ENCODE measurements around the gene UQCRH.

DNA sequence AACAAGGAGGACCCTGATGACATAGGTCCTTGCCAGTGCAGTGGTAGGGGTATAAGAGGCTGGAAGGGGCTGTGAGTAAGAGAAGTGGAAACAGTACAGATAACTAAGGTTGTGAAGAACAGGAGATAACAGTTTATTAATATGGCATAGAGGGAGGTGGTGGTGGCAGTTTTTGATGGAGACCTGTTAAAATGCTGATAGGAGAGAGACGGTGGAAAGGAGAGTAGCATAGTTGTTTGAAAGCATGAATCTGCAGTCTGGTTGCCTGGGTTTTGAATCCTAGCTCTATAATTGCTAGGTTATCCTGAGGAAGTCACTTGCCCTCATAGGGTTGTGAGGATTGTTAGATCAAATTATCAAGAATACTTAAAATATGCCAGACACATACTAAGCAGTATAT, 19.4 kb upstream of the UQCRH start:
- TF ChIP-seq CHD2 (IDR thresholded peaks at IDR 0.05; ENCODE audit: low read length): no peak
- TF ChIP-seq CBX8 (IDR thresholded peaks at IDR 0.05; ENCODE audit: borderline replicate concordance, low read depth, low read length): no peak
- TF ChIP-seq, protein P1, sequence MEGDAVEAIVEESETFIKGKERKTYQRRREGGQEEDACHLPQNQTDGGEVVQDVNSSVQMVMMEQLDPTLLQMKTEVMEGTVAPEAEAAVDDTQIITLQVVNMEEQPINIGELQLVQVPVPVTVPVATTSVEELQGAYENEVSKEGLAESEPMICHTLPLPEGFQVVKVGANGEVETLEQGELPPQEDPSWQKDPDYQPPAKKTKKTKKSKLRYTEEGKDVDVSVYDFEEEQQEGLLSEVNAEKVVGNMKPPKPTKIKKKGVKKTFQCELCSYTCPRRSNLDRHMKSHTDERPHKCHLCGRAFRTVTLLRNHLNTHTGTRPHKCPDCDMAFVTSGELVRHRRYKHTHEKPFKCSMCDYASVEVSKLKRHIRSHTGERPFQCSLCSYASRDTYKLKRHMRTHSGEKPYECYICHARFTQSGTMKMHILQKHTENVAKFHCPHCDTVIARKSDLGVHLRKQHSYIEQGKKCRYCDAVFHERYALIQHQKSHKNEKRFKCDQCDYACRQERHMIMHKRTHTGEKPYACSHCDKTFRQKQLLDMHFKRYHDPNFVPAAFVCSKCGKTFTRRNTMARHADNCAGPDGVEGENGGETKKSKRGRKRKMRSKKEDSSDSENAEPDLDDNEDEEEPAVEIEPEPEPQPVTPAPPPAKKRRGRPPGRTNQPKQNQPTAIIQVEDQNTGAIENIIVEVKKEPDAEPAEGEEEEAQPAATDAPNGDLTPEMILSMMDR (IDR thresholded peaks at IDR 0.05; ENCODE audit: control extremely low read depth in 1 of 3, insufficient read depth in 1 of 3, low read depth in 1 of 3, low read length in 3 of 3): no peak
- no peak for TF ChIP-seq SUZ12 (IDR thresholded peaks at IDR 0.05; ENCODE audit: low read length)
- TF ChIP-seq GABPA (IDR thresholded peaks at IDR 0.05; ENCODE audit: borderline replicate concordance, insufficient read depth, low read length): no peak
